Stimulated activated naive CD8-positive, alpha-beta T cell treated with anti-CD3 and anti-CD28 coated beads, Interleukin-15, Interleukin-2, amounts not matched to agents 100 U/mL and 50 U/mL, for 24 hours (primary cell): ENCODE measurements around the gene PLD3.
"Not testable (repeated sequence)": the region's sequence is repeated elsewhere in the genome, so short reads cannot be mapped to it uniquely, and the experiment has no call there.

Experiments
- ATAC-seq: fragments of 150-1000 bp; cut with Tn5 transposase; one replicate; pipeline ENCODE4 v1.10.0; 2021
- DNase-seq: peaks from one replicate; pipeline ENCODE4 v3.0.0; 2021

The PLD3 gene

GRCh38 chr19:40333083-40333482, 15.4 kb upstream of the PLD3 start:
- DNase-seq, ATAC-seq: not testable (repeated sequence)

GRCh38 chr19:40335101-40335500, 13.4 kb upstream of the PLD3 start:
- ATAC-seq (no peak), DNase-seq (no peak)

GRCh38 chr19:40335855-40336600, 12.5 kb upstream of the PLD3 start:
- DNase-seq (no peak), ATAC-seq (no peak)

GRCh38 chr19:40336601-40336900, 11.9 kb upstream of the PLD3 start:
- ATAC-seq (no peak), DNase-seq (no peak)

GRCh38 chr19:40337107-40337506, 11.4 kb upstream of the PLD3 start:
- ATAC-seq (no peak), DNase-seq (no peak)

GRCh38 chr19:40337594-40337993, 10.9 kb upstream of the PLD3 start:
- DNase-seq (no peak), ATAC-seq (no peak)

- ATAC-seq (no peak), DNase-seq (no peak)
Observed at GRCh38 chr19:40339018-40339728, 9.3 kb upstream of the PLD3 start.

GRCh38 chr19:40341601-40342482, 6.7 kb upstream of the PLD3 start:
- no peak for ATAC-seq
- DNase-seq, result no peak

- ATAC-seq (no peak), DNase-seq (no peak)
Observed at GRCh38 chr19:40342644-40343311, 5.7 kb upstream of the PLD3 start.

GRCh38 chr19:40344422-40344821, 4.1 kb upstream of the PLD3 start:
- DNase-seq (no peak), ATAC-seq (no peak)

GRCh38 chr19:40348961-40349507, 539 bp downstream of the PLD3 start:
- ATAC-seq (no peak), DNase-seq (peak; percentile 9)

GRCh38 chr19:40355975-40356680, 7.6 kb downstream of the PLD3 start:
- DNase-seq (no peak), ATAC-seq (no peak)

- DNase-seq (no peak), ATAC-seq (no peak)
Observed at GRCh38 chr19:40356681-40357595, 8.4 kb downstream of the PLD3 start.

- no peak for DNase-seq
- no peak for ATAC-seq
Observed at GRCh38 chr19:40357640-40358039, 9.1 kb downstream of the PLD3 start.

GRCh38 chr19:40358773-40359172, 10.3 kb downstream of the PLD3 start:
- peak; percentile 8 for DNase-seq
- ATAC-seq, result peak; percentile 49

- ATAC-seq, result no peak
- no peak for DNase-seq
Observed at GRCh38 chr19:40360020-40360707, 11.7 kb downstream of the PLD3 start.

- ATAC-seq (no peak), DNase-seq (no peak)
Observed at GRCh38 chr19:40360708-40361241, 12.3 kb downstream of the PLD3 start.

- DNase-seq (no peak), ATAC-seq (no peak)
Observed at GRCh38 chr19:40362160-40362559, 13.7 kb downstream of the PLD3 start.

GRCh38 chr19:40363069-40363468, 14.6 kb downstream of the PLD3 start:
- DNase-seq (no peak), ATAC-seq (no peak)
